Chondrocyte (in vitro differentiated cells): ENCODE results near the gene GAGE12G. TPM values are rescaled to one million over a fixed set of nuclear protein-coding genes. Genes with fewer than 3 reads are reported as not detected.
A peak's percentile ranks its signal among the peaks of the same experiment; 100 is the strongest.
"Not testable (repeated sequence)": the region's sequence is repeated elsewhere in the genome, so short reads cannot be mapped to it uniquely, and the experiment has no call there.

Experiments
- DNase-seq: peaks from one replicate; pipeline ENCODE4 v3.0.0; 2021; ENCODE audit warnings: mixed read lengths, low spot score
- H3K27ac Mint-ChIP-seq: one replicate; pipeline ENCODE4 v1.8.0; 2021; ENCODE audit warnings: mild to moderate bottlenecking, moderate library complexity, mixed read lengths; ENCODE audit not compliant: unreplicated experiment
- H3K27me3 Mint-ChIP-seq: 2 replicates; pipeline ENCODE4 v1.8.0; 2021; ENCODE audit warnings: low read depth, mixed read lengths
- H3K36me3 Mint-ChIP-seq: 2 replicates; pipeline ENCODE4 v1.8.0; 2021; ENCODE audit warnings: low read depth, mixed read lengths
- H3K4me1 Mint-ChIP-seq: 2 replicates; pipeline ENCODE4 v1.8.0; 2021; ENCODE audit warnings: low read depth, mild to moderate bottlenecking, mixed read lengths
- H3K4me3 Mint-ChIP-seq: one replicate; pipeline ENCODE4 v1.8.0; 2021; ENCODE audit warnings: mild to moderate bottlenecking, moderate library complexity, mixed read lengths; ENCODE audit not compliant: unreplicated experiment
- H3K9me3 Mint-ChIP-seq: 2 replicates; pipeline ENCODE4 v1.8.0; 2021; ENCODE audit warnings: low read depth, mixed read lengths
- long read RNA-seq: library from polyadenylated mRNA; stranded (forward); transcript quantifications from one replicate; pipeline ENCODE4 v2.0.0, GENCODE V29; 2021
- total RNA-seq: library from RNA; stranded (reverse); gene quantifications from 3 replicates; pipeline ENCODE4 v1.2.1, GENCODE V29; 2021

Gene GAGE12G
- not detected in 3 replicates for total RNA-seq
- long read RNA-seq = 0 reads

GRCh38 chrX:49570100-49570499 lies at the start of gene GAGE12G:
TSS of gene GAGE12G (plus strand) at chrX:49570400. CDS start at chrX:49571555, 1,155 bp downstream.
- not testable (repeated sequence) for H3K27ac Mint-ChIP-seq, H3K9me3 Mint-ChIP-seq, H3K36me3 Mint-ChIP-seq

GRCh38 chrX:49531877-49532276 lies 38.3 kb upstream of the GAGE12G start, which contains the start of gene GAGE12C:
TSS of gene GAGE12C (plus strand) at chrX:49532177. CDS start at chrX:49533332, 1,155 bp downstream.
- not testable (repeated sequence) for H3K27me3 Mint-ChIP-seq

More at GRCh38 chrX:49570100-49570499, at the start of gene GAGE12G:
- not testable (repeated sequence) for H3K27me3 Mint-ChIP-seq, DNase-seq, H3K4me1 Mint-ChIP-seq, H3K4me3 Mint-ChIP-seq

GRCh38 chrX:49541433-49541832 lies 28.8 kb upstream of the GAGE12G start, which contains the start of gene GAGE12D:
TSS of gene GAGE12D (plus strand) at chrX:49541733. CDS start at chrX:49542888, 1,155 bp downstream.
- DNase-seq, H3K27ac Mint-ChIP-seq, H3K36me3 Mint-ChIP-seq, H3K4me1 Mint-ChIP-seq, H3K27me3 Mint-ChIP-seq, H3K9me3 Mint-ChIP-seq, H3K4me3 Mint-ChIP-seq: not testable (repeated sequence)

More at GRCh38 chrX:49531877-49532276, 38.3 kb upstream of the GAGE12G start, which contains the start of gene GAGE12C:
- not testable (repeated sequence) for H3K9me3 Mint-ChIP-seq, H3K36me3 Mint-ChIP-seq, H3K4me1 Mint-ChIP-seq, DNase-seq, H3K27ac Mint-ChIP-seq, H3K4me3 Mint-ChIP-seq

GRCh38 chrX:49550989-49551388 lies 19.2 kb upstream of the GAGE12G start, which contains the start of gene GAGE12E:
TSS of gene GAGE12E (plus strand) at chrX:49551289. CDS start at chrX:49552444, 1,155 bp downstream.
- not testable (repeated sequence) for H3K36me3 Mint-ChIP-seq, H3K27me3 Mint-ChIP-seq, H3K27ac Mint-ChIP-seq, H3K4me3 Mint-ChIP-seq, H3K9me3 Mint-ChIP-seq, H3K4me1 Mint-ChIP-seq, DNase-seq

DNA sequence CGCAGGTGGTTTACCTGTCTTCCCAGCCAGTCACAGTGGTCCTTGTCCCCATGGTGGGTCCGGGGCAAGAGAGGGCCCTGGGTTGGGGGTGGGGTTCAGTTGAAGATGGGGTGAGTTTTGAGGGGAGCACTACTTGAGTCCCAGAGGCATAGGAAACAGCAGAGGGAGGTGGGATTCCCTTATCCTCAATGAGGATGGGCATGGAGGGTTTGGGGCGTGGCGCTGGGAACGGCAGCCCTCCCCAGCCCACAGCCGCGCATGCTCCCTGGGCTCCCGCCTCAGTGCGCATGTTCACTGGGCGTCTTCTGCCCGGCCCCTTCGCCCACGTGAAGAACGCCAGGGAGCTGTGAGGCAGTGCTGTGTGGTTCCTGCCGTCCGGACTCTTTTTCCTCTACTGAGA lies 9.7 kb upstream of the GAGE12G start, which contains the start of gene GAGE12F:
GAGE12F (plus strand) TSS at position 301 of the 400 bp plus-strand sequence. CDS start 1,155 bp downstream, outside the sequence.
- not testable (repeated sequence) for H3K4me3 Mint-ChIP-seq, H3K27ac Mint-ChIP-seq, H3K4me1 Mint-ChIP-seq, H3K36me3 Mint-ChIP-seq, H3K9me3 Mint-ChIP-seq, H3K27me3 Mint-ChIP-seq, DNase-seq

- H3K9me3 Mint-ChIP-seq, H3K4me3 Mint-ChIP-seq, H3K4me1 Mint-ChIP-seq, DNase-seq, H3K27ac Mint-ChIP-seq, H3K27me3 Mint-ChIP-seq, H3K36me3 Mint-ChIP-seq: not testable (repeated sequence)
Measured at GRCh38 chrX:49568728-49569127, 1.5 kb upstream of the GAGE12G start.

GRCh38 chrX:49569152-49569551 lies 1.0 kb upstream of the GAGE12G start:
- H3K9me3 Mint-ChIP-seq, H3K27ac Mint-ChIP-seq, DNase-seq, H3K4me1 Mint-ChIP-seq, H3K36me3 Mint-ChIP-seq, H3K27me3 Mint-ChIP-seq, H3K4me3 Mint-ChIP-seq: not testable (repeated sequence)

DNA sequence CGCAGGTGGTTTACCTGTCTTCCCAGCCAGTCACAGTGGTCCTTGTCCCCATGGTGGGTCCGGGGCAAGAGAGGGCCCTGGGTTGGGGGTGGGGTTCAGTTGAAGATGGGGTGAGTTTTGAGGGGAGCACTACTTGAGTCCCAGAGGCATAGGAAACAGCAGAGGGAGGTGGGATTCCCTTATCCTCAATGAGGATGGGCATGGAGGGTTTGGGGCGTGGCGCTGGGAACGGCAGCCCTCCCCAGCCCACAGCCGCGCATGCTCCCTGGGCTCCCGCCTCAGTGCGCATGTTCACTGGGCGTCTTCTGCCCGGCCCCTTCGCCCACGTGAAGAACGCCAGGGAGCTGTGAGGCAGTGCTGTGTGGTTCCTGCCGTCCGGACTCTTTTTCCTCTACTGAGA lies 9.4 kb downstream of the GAGE12G start, which contains the start of gene GAGE12H:
GAGE12H (plus strand) TSS at position 301 of the 400 bp plus-strand sequence. CDS start 1,155 bp downstream, outside the sequence.
- not testable (repeated sequence) for H3K36me3 Mint-ChIP-seq, H3K27me3 Mint-ChIP-seq, H3K4me1 Mint-ChIP-seq, H3K27ac Mint-ChIP-seq, H3K9me3 Mint-ChIP-seq, DNase-seq, H3K4me3 Mint-ChIP-seq

DNA sequence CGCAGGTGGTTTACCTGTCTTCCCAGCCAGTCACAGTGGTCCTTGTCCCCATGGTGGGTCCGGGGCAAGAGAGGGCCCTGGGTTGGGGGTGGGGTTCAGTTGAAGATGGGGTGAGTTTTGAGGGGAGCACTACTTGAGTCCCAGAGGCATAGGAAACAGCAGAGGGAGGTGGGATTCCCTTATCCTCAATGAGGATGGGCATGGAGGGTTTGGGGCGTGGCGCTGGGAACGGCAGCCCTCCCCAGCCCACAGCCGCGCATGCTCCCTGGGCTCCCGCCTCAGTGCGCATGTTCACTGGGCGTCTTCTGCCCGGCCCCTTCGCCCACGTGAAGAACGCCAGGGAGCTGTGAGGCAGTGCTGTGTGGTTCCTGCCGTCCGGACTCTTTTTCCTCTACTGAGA lies 19.0 kb downstream of the GAGE12G start, which contains the start of gene GAGE2A:
GAGE2A (plus strand) TSS at position 301 of the 400 bp plus-strand sequence. CDS start 1,155 bp downstream, outside the sequence.
- not testable (repeated sequence) for H3K27me3 Mint-ChIP-seq, H3K9me3 Mint-ChIP-seq

GRCh38 chrX:49589769-49590478 lies 19.7 kb downstream of the GAGE12G start:
- not testable (repeated sequence) for H3K27me3 Mint-ChIP-seq, H3K36me3 Mint-ChIP-seq, H3K4me1 Mint-ChIP-seq, H3K4me3 Mint-ChIP-seq, H3K9me3 Mint-ChIP-seq, H3K27ac Mint-ChIP-seq
- peak; percentile 100 for DNase-seq

More for the DNA sequence above, 19.0 kb downstream of the GAGE12G start, which contains the start of gene GAGE2A:
- H3K36me3 Mint-ChIP-seq, H3K4me1 Mint-ChIP-seq, H3K4me3 Mint-ChIP-seq, DNase-seq, H3K27ac Mint-ChIP-seq: not testable (repeated sequence)

GRCh38 chrX:49590488-49590887 lies 20.3 kb downstream of the GAGE12G start:
- H3K36me3 Mint-ChIP-seq = not testable (repeated sequence)

DNA sequence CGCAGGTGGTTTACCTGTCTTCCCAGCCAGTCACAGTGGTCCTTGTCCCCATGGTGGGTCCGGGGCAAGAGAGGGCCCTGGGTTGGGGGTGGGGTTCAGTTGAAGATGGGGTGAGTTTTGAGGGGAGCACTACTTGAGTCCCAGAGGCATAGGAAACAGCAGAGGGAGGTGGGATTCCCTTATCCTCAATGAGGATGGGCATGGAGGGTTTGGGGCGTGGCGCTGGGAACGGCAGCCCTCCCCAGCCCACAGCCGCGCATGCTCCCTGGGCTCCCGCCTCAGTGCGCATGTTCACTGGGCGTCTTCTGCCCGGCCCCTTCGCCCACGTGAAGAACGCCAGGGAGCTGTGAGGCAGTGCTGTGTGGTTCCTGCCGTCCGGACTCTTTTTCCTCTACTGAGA lies 28.5 kb downstream of the GAGE12G start, which contains the start of gene GAGE1:
GAGE1 (plus strand) TSS at position 301 of the 400 bp plus-strand sequence. CDS start 1,155 bp downstream, outside the sequence.
- H3K36me3 Mint-ChIP-seq, DNase-seq, H3K27ac Mint-ChIP-seq, H3K9me3 Mint-ChIP-seq, H3K27me3 Mint-ChIP-seq, H3K4me1 Mint-ChIP-seq, H3K4me3 Mint-ChIP-seq: not testable (repeated sequence)

More at GRCh38 chrX:49590488-49590887, 20.3 kb downstream of the GAGE12G start:
- H3K27ac Mint-ChIP-seq, H3K4me3 Mint-ChIP-seq, H3K27me3 Mint-ChIP-seq, H3K4me1 Mint-ChIP-seq, H3K9me3 Mint-ChIP-seq: not testable (repeated sequence)
- peak; percentile 58 for DNase-seq
